Measurements from ENCODE around the gene SELENOV.

DNA sequence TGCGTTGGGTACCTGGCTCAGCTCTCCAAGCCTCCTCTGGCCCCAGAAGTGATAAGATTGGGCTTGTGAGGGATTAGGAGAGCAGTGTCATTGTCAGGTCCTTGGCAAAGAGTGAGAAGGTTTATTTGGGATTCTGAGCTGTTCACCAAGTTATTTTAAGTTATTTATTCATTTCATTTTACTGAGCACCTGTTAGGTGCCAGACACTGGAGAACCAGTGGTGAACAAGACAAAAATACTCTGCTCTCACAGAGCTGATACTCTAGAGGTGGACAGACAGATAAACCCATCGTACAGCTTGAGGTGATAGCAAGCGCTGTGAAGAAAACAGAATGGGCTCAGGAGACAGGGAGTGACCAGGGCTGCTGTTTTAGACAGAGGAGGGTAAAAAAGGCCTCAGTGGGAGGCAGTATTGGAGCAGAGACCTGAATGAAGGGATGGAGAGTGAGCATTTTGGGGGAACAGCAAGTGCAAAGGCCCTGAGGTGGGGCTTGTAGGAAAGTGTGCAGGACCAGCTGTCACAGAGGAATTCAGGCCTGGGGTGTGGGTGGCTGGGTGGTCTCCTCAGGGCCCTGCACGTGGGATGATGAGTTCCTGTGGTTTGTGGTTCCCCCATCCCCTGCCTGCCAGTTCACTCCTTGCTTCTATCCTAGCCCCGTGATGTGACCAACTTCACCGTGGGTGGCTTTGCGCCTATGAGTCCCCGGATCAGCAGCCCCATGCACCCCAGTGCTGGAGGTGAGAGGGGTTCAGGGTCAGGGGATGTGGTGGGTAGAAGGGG, 43.0 kb upstream of the SELENOV start:
- TF ChIP-seq, protein P1, sequence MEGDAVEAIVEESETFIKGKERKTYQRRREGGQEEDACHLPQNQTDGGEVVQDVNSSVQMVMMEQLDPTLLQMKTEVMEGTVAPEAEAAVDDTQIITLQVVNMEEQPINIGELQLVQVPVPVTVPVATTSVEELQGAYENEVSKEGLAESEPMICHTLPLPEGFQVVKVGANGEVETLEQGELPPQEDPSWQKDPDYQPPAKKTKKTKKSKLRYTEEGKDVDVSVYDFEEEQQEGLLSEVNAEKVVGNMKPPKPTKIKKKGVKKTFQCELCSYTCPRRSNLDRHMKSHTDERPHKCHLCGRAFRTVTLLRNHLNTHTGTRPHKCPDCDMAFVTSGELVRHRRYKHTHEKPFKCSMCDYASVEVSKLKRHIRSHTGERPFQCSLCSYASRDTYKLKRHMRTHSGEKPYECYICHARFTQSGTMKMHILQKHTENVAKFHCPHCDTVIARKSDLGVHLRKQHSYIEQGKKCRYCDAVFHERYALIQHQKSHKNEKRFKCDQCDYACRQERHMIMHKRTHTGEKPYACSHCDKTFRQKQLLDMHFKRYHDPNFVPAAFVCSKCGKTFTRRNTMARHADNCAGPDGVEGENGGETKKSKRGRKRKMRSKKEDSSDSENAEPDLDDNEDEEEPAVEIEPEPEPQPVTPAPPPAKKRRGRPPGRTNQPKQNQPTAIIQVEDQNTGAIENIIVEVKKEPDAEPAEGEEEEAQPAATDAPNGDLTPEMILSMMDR (IDR thresholded peaks at IDR 0.05) = no peak
- TF ChIP-seq POLR2A (IDR thresholded peaks at IDR 0.05) = no peak
